DMS 273 treated with DMSO at 0.1 percent for 48 hours (cell line): ENCODE measurements around the gene PHYKPL.

Experiments
- DNase-seq: peaks from one replicate; lab custom pipeline; 2025; lab: John Stamatoyannopoulos, UW

PHYKPL gene

DNA sequence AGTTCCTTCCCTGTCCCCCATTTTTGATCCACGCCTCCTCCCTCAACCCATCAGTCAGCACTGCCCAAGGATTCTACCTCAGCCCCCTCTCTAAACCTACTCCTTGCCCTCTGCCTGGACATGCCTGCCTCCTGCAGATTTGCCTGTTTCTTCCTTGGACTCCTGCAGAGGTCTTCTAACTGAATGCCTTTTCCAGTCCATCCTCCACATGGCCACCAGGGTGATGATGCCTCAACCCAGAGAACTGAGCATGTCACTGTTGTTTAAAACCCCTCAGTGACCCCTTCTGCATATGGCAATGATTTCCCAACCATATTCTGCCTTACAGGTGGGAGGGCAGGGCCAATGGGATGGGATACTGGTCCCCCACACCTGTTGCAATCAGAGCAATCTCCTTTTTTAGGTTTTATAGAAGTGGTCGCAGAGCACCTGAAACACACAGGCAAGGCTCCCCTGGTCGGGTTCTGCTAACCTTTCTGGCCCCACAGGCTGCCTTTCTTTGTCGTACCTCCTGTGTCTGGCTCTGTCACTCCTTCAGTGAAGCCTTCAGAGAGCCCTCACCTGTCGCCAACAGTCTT lies 9.3 kb downstream of the PHYKPL start:
- DNase-seq, result no peak

- DNase-seq, result no peak
Measured at GRCh38 chr5:178222292-178222691, 10.3 kb downstream of the PHYKPL start.

GRCh38 chr5:178221853-178222252 lies 10.7 kb downstream of the PHYKPL start:
- DNase-seq, result no peak

- no peak for DNase-seq
Measured at GRCh38 chr5:178221282-178221681, 11.3 kb downstream of the PHYKPL start.

GRCh38 chr5:178218827-178219226 lies 13.8 kb downstream of the PHYKPL start:
- no peak for DNase-seq

DNA sequence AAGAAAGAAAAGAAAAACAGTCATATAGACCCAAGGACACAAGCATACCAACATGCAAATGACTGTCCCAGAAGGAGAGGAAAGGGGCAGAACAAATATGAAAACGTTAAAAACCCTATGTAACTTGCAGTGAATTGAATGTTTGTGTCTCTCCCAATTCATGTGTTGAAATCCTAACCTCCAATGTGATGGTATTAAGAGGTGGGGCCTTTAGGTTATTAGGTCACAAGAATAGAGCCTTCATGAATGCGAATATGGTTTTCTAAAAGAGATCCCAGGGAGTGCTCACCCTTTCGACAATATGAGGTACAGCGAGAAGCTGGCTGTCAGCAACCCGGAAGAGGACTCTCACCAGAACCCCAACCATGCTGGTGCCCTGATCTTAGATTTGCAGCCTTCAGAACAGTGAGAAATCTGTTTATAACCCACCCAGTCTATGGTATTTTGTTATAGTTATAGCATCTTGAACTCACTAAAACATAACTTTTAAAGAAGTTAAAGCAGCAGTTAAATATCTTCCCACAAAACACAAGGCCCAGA lies 14.3 kb downstream of the PHYKPL start:
- DNase-seq, result no peak

- no peak for DNase-seq
Measured at GRCh38 chr5:178216779-178217178, 15.8 kb downstream of the PHYKPL start.

GRCh38 chr5:178216088-178216534 lies 16.5 kb downstream of the PHYKPL start:
- DNase-seq, result no peak

GRCh38 chr5:178215280-178216002 lies 17.2 kb downstream of the PHYKPL start:
- no peak for DNase-seq

DNA sequence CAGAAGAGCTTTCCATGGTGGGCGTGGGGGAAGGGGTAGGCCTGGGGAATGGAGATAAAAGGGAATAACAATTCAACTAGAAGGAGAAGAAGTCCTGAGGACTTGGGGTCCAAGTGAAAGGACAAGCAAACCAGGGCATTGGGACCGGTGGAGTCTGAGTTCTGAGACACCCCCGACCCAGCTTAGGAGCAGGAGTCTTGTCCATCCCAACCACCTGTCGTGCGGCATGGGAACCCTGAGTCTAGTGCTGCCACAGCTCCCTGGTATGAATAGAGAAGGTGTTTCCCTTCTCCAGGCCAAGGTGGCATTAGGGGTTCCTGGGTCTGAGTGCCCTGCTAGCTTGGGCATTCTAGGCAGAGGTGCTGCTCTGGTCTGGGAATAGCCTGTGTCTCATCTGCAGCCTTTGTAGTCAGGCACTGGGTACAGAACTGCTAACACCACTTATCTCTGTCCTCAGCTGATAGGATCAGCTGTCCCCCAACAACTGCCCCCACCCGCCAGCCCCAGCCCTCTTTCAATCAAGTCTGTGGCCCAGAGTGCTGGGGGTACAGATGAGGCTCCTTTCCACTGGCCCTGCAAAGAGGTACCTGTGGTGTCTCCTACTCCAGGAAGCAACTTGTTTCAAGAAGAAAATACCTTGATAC lies 18.3 kb downstream of the PHYKPL start:
- DNase-seq, result no peak

GRCh38 chr5:178213748-178214151 lies 18.9 kb downstream of the PHYKPL start:
- DNase-seq, result no peak

DNA sequence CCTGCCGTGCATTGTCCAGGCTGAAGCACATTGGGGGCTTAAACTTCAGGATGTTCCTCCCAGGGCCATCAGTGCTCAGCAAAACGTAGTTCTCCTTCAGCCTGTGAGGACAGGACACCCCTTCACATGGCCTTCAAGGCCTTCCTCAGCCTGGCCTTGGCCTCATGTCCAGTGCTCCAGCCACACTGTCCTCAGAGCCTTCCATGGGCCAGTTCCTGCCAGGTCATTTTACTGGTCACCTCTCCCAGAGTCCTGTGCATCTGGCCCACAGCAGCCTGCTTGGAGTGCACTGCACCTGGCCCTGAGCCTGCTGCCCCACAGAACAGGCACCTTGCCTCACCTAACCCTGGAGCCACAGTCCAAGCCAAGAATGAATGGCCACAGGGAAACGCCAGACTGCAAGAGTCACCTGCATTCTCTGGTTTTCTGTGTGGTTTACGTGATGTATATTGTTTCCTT lies 19.6 kb downstream of the PHYKPL start:
- DNase-seq, result no peak

DNA sequence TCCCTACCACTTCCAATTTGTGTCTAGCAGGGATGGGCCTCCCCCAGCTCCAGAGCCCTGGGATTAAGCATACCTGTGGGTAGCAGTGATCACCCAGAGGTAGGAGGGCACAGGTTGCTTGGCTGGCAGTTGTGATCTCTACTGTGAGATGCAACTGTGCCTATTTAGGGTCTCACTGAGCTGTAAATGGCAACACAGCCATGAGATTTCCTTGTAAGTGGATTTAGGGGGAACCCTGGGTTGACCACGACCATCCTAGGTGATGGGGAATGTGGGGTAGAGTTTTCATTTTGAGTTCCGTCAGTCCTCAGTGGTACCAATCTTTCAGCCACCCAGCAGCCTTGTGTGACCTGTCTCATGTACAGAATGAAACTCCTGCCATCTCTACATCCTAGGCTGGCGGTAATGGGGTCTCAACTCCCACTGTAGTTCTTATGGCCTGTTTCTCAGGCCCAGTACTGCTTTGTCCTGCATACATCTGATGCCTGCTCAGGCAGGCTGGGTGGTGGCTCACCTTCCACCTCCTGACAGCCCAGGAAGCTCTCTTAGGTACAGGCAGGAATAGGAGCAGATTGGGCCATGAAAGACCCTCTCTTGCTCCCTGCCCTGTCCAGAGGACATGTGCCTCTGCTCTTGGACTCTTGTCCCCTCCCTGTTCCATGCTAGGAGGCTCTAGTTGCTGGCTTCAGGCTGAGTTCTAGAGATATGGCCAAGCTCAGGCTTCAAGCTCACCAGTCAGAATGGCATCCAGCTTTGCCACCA lies 20.2 kb downstream of the PHYKPL start:
- no peak for DNase-seq

DNA sequence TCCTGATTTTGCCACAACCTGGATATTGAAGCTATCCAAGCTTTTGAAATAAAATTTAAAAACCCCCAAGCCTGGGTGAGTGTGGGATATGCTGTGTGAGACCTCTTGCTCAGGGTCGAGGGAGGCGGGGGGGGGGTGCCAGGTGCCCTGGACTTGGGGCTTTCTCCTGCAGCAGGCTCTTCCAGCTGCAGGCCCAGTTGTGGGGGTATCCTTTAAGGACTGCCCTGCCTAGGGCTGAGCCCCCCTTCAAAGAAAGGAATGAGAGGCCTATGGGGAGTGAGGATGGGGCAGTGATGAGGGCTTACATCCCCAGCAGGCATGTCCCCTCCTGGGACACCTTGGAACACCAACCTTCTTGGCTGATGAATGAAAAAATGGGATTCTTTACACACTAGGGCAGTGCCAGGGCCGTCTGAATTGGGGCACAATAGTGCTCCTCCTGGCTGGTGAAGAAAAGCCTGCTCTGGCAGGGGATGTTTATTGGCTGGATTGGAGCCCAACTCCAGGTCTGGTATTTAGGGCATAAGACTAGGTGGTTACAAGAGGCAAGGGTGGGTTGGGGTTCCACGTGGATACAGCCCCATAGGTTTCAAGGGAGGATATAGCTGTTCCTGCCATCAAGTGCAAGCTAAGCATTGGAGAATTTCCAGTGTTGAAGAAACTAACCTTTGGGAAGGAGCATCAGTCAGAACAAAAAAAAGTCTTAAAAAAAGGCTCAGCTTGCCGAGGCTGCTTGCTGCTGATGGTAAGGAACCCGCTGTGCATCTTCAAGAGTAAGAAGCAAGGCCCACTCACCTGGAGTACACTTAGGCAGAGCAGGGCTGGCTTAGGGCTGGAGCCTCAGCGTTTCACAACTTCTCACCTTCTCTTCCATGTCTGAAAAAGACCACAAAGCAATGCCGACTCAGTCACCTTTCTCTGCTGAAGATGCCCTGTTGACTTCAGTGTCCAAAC lies 21.2 kb downstream of the PHYKPL start:
- DNase-seq, result no peak

DNA sequence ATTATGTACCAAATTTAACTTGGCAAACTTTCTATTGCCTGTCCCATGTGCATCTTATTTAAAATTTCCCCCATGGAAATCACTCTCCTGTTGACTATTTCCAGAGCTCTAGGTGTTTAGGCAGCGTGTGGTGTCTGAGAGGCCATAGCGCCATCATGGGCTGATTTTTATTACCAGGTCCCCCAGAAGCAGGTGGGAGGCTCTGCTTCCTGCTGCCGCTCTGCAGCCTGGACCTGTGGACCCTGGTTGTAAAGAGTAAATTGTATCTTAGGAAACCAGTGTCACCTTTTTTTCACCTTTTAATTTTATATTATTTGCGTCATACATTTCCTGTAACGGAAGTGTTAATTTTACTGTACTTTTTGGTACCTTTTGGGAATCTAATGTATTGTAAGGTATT lies 21.9 kb downstream of the PHYKPL start:
- no peak for DNase-seq

DNA sequence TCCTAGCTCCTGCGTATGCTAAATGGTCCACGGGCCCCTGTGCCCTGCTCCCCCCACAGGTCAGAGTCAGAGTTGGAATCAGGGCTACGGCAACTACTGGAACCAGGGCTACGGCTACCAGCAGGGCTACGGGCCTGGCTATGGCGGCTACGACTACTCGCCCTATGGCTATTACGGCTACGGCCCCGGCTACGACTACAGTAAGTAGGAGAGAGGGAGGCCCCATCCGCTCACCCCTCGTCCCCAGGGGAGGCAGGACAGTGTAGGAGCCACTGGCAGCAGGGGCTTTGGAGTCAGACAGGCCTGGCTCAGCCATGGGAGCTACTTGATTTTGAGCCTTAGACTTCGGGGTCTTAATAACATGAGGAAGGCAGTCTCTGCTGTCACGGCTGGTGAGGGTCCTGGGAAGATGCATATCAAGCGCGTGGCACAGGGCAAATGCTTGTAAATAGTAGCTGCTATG lies 22.5 kb downstream of the PHYKPL start:
- no peak for DNase-seq

GRCh38 chr5:178209334-178210072 lies 23.1 kb downstream of the PHYKPL start:
- no peak for DNase-seq

DNA sequence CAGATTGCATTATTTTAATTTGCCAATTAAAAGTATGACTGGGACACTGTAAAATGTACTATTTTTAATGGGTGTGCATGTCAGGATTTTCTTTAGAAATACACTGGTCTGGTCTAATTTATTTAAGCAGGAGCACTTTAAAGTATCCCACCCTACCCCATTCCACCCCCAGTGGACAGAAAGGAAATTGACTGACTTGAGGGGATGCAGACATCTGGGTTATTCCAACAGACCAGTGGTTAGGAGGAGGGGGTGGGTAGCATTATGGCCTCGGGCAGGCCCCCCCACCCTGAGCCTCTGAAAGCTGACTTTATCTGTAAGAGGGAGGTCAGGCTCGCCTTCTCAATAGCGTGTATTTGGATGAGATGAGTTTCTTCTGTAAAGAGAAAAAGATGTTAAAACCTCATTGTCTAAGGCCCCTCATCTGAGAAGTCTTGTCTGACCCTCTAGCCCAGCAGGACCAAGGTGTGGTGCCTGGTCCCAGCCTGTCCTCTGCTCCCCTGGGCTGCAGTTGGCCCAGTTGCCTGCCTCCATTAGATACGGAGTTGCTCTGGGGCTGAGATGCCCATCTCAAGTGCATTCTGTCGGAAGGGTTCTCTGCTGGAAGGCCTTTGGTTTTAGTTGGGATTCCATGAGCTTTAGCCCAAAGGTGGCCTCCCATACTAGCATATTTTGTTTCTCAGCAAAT lies 23.9 kb downstream of the PHYKPL start:
- peak; percentile 26 for DNase-seq

DNA sequence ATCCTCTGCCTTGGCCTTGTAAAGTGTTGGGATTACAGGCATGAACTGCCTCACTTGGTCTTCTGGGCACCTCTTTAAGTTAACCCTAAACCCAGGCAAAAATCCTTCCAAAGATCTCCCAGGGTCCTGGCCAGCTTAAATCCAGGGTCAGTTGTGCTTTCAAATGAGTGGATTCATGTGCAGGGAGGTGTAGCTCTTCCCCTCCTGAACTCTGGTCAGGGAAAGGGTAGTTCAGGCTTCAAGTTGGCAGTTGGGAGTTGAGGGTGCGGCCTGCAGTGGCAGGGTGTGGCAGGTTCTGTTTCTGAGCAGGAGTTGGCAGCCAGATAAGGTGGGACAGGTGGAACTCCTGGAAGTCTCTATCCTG lies 24.7 kb downstream of the PHYKPL start:
- DNase-seq, result no peak
